ENCODE data around the gene INCENP.

GRCh38 chr11:62130283-62131169 lies 6.7 kb downstream of the INCENP start:
- TF ChIP-seq USF2 (IDR thresholded peaks at IDR 0.05) (no peak), CTCF (IDR thresholded peaks at IDR 0.05) (no peak), REST (IDR thresholded peaks at IDR 0.05) (no peak)
